ENCODE data around the gene SLC30A2. TPM values are rescaled to one million over a fixed set of nuclear protein-coding genes. Genes with fewer than 3 reads are reported as not detected.

The SLC30A2 gene
- total and polyA plus RNA-seq, 10 of the 15 experiments (the other 5 are each of a cell fraction or from before 2014, with no cell fraction given): 0.13 TPM; not detected in 9

DNA sequence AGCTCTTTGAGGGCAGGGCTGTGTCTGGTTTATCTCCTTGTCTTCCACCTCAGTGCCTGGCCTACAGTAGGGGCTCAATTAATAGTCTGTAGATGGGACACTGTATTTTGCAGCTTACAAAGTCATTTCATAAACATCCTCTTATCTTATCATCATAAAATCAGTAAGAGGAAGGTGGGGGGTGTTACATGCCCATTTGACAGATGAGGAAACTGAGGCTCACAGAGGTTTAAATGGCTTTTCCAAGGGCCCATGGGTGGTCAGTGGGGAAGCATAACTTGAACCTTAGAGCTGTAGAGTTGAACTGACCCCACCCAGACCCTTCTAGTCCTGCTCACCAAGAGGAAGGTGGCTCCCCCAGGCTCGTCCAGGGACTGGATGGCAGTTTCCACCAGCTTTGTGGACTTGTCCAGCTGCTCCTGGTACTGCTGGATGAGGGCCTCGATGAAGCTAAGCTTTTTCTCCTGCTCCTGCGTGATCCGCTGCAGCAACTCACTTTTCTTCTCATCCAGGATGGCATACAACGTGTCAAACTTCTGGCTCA is 12.2 kb upstream of the SLC30A2 start (continued):
- TF ChIP-seq HSF1 (IDR thresholded peaks at IDR 0.05; ENCODE audit: low read depth, low read length): no peak

GRCh38 chr1:26057189-26057588 is 11.3 kb upstream of the SLC30A2 start:
- no peak overlapping the region for H2AFZ ChIP-seq (ENCODE audit: control insufficient read depth, low read depth, low read length)
- POLR2A ChIA-PET: no interaction called here
- H3K9me3 ChIP-seq (replicated peaks; ENCODE audit: control insufficient read depth, insufficient read depth, low read length): no peaks in the 10 kb centered on the region
- no peak overlapping the region for H3K9ac ChIP-seq (ENCODE audit: control insufficient read depth, insufficient read depth, low read length)
- TF ChIP-seq PML (IDR thresholded peaks at IDR 0.05; ENCODE audit: low read length) (no peak), EP300 (IDR thresholded peaks at IDR 0.05; ENCODE audit: borderline replicate concordance in 1 of 2, control insufficient read depth in 1 of 2, low read depth in 2 of 2, low read length in 2 of 2) (no peak), PAX5 (IDR thresholded peaks at IDR 0.05; ENCODE audit: borderline replicate concordance, low read depth, low read length) (no peak), EGR1 (IDR thresholded peaks at IDR 0.05; ENCODE audit: borderline replicate concordance in 1 of 2, low read depth in 2 of 2, low read length in 2 of 2) (no peak), LARP7 (IDR thresholded peaks at IDR 0.05) (no peak), IKZF2 (IDR thresholded peaks at IDR 0.05) (no peak), ATF7 (IDR thresholded peaks at IDR 0.05; ENCODE audit: low read depth) (no peak), GATAD2B (conservative IDR thresholded peaks at IDR 0.05; ENCODE audit: low read depth) (no peak), RCOR1 (conservative IDR thresholded peaks at IDR 0.05; ENCODE audit: low read depth, low read length) (no peak), PRDM15 (CRISPR knock-in tag; IDR thresholded peaks at IDR 0.05) (no peak)
- H3K79me2 ChIP-seq (ENCODE audit: control insufficient read depth, insufficient read depth, low read length): no peaks in the 10 kb centered on the region
- RAD21 ChIA-PET (ENCODE audit: unreplicated experiment): no interaction called here
- no peaks in the 10 kb centered on the region for H3K4me1 ChIP-seq (ENCODE audit: control insufficient read depth, insufficient read depth, low read length)
- ATAC-seq (no peak), DNase-seq (ENCODE audit: low read depth, low spot score) (no peak), FAIRE-seq (no peak)
- no peak overlapping the region for H3K4me2 ChIP-seq (ENCODE audit: control insufficient read depth, insufficient read depth)
- H3K36me3 ChIP-seq (ENCODE audit: control insufficient read depth in 2 of 2, insufficient read depth in 2 of 2, low read length in 1 of 2): no peaks in the 10 kb centered on the region
- CTCF ChIA-PET: no interaction called here
- H3K27ac ChIP-seq (ENCODE audit: control insufficient read depth, insufficient read depth): no peak overlapping the region
- H3K4me3 ChIP-seq: no peak overlapping the region
- intact Hi-C loops (cut with micrococcal nuclease; ENCODE audit: unreplicated experiment): no loop called here
- in situ Hi-C loops (cut with MboI): no loop called here
- H4K20me1 ChIP-seq (ENCODE audit: control insufficient read depth, insufficient read depth): no peaks in the 10 kb centered on the region
- peaks cover 2 to 5% of the 10 kb centered on the region in 2 experiments; a peak in 3 of 4 replicates for H3K27me3 ChIP-seq (replicated peaks in 1 of 2; ENCODE audit: control insufficient read depth in 2 of 2, insufficient read depth in 2 of 2, low read length in 1 of 2)
- SMC1A ChIA-PET (ENCODE audit: uncharacterized antibody, unreplicated experiment): no interaction called here
- 0% methylated on average over 2 of the region's 2 CpGs for WGBS (ENCODE audit: insufficient coverage, insufficient replicate concordance, low lambda C conversion rate, missing lambda C conversion rate)
- no TSS peak for BruUV-seq (replicated peaks)
